Psoas muscle (tissue), 8 donors: Measurements from ENCODE around the gene CPEB1. TPM values are rescaled to one million over a fixed set of nuclear protein-coding genes. Genes with fewer than 3 reads are reported as not detected.

Source experiments
- ATAC-seq, 4 donors: fragments of 200-7000 bp; cut with Tn5 transposase; one replicate each; pipeline ENCODE4 v1.9.1; 2020; ENCODE audit warnings: moderate library complexity in 3 of 4, mild to moderate bottlenecking in 2 of 4
- DNase-seq, 2 donors: peaks; one replicate each; pipeline ENCODE4 v3.0.0-alpha.2; 2020
- H3K27ac ChIP-seq: fragments of 200-600 bp; one replicate; pipeline ENCODE4 v1.8.0; 2022
- H3K27me3 ChIP-seq, 3 donors: fragments of 200-600 bp in 1 of 3; one replicate each; pipeline versions ENCODE4 v1.6.1 to v1.8.0; 2013 to 2022; ENCODE audit warnings: low read length in 2 of 3, mild to moderate bottlenecking in 2 of 3, moderate library complexity in 1 of 3; ENCODE audit not compliant: insufficient read depth in 3 of 3
- H3K36me3 ChIP-seq, 2 donors: fragments of 200-600 bp in 1 of 2; one replicate each; pipeline versions ENCODE4 v1.6.1 to v1.8.0; 2013 to 2022; ENCODE audit warnings: low read depth in 1 of 2, mild to moderate bottlenecking in 1 of 2, moderate library complexity in 1 of 2; ENCODE audit not compliant: insufficient read depth in 1 of 2
- H3K4me1 ChIP-seq: fragments of 200-600 bp; one replicate; pipeline ENCODE4 v1.8.0; 2022
- H3K4me3 ChIP-seq: fragments of 200-600 bp; one replicate; pipeline ENCODE4 v1.8.0; 2022; ENCODE audit warnings: mild to moderate bottlenecking
- H3K9me3 ChIP-seq: fragments of 200-600 bp; one replicate; pipeline ENCODE4 v1.8.0; 2022
- WGBS, 3 donors: extraction: QIAGEN DNeasy Blood & Tissue Kit; methylation state at CpG; one replicate each; pipeline versions ENCODE4 v1.1.6 to v1.1.7; 2013; 5-methylcytosine and 5-hydroxymethylcytosine counted together
- intact Hi-C, 2 donors: fragments of 100-400 bp; cut with DNase I; formaldehyde crosslinking; loops; one replicate each; pipeline versions ENCODE4 v1.11.0 to v1.14.2; 2022
- polyA plus RNA-seq, 3 donors: library from polyadenylated mRNA; stranded (reverse); fragments of 200-250 nt; gene quantifications; one replicate each; pipeline ENCODE4 v1.2.3, GENCODE V29; 2013
- total RNA-seq, 4 donors: library from RNA; stranded (reverse); fragmentation: NEBNext Ultra II Directional in 2 of 4; extraction: Animal tissue kit (Norgen Biotek cat#: 25700) in 2 of 4; gene quantifications; one replicate each; pipeline versions ENCODE4 v1.2.1 to v1.2.4, GENCODE V29; 2021 to 2023
- TF ChIP-seq, protein P1 (sequence below): fragments of 200-600 bp; IDR thresholded peaks from one replicate; pipeline ENCODE4 v1.8.0; 2022; ENCODE audit warnings: antibody characterized with exemption
- donor health status: healthy with polysubstance abuse.
- donor health status: DM: no; HTN: no; CAD: no; lungs with moderate emphysema.
- donor health status: Bipolar disorder and iron deficiency.
- donor health status: healthy.
- donor health status: DM: yes; HTN: yes; CAD: no.
- donor health status: DM: no; HTN: no; CAD: no.
- donor health status: DM: no; HTN: no; CAD: no.
- donor health status: DM: yes; HTN: yes; CAD: no.

The CPEB1 gene
- total and polyA plus RNA-seq, 7 donors: 0.07 to 4.6 (median 1.3) TPM

DNA sequence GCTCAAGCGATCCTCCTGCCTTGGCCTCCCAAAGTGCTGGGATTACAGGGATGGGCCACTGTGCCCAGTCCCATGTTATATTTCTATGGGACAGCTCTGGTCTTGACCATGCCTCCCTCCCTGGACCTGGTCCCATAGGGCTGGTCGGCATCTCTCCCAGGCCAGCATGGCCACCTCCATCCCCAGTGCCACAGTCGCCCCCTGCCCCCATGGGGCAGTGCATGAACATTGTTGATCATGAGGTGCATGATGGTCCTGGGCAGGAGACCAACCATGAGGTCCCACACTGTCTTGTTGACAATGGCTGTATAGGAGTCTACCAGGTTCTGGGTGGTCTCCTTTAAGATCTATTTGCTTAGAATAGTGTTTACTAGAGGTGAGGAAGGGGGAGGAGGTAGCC is 113.4 kb downstream of the CPEB1 start:
- intact Hi-C loops: loop anchor here in 1 of 2 donors (10.0 kb wide), 1 partner anchor 451 kb away; the partner anchor contains the start of gene RAMAC
- TF ChIP-seq, protein P1, sequence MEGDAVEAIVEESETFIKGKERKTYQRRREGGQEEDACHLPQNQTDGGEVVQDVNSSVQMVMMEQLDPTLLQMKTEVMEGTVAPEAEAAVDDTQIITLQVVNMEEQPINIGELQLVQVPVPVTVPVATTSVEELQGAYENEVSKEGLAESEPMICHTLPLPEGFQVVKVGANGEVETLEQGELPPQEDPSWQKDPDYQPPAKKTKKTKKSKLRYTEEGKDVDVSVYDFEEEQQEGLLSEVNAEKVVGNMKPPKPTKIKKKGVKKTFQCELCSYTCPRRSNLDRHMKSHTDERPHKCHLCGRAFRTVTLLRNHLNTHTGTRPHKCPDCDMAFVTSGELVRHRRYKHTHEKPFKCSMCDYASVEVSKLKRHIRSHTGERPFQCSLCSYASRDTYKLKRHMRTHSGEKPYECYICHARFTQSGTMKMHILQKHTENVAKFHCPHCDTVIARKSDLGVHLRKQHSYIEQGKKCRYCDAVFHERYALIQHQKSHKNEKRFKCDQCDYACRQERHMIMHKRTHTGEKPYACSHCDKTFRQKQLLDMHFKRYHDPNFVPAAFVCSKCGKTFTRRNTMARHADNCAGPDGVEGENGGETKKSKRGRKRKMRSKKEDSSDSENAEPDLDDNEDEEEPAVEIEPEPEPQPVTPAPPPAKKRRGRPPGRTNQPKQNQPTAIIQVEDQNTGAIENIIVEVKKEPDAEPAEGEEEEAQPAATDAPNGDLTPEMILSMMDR: no peak

DNA sequence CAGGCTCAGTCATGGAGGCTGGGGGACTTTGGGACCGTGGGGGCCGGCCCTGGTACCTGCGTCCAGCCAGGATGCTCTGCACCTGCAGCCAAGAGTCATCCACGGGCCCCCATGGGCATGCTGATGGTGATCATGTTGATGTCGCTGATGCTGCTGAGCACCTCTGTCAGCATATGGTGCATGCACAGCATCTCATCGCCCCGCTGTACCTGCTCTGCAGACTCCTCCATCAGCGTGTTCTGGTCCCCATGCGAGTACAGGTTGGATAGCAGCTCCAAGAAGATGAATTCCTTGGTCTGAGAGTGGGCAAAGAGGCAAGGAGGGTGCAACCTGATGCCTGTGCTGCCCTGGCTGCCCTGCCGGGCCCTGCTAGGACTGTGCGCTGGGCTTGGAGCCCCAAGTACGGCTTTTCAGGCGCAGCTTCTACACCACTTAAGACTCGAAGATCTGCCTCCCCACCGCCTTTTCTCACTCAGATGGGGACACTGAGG is 114.1 kb downstream of the CPEB1 start:
- intact Hi-C loops: loop anchor here in 1 of 2 donors (10.0 kb wide), 1 partner anchor 452 kb away; the partner anchor contains the start of gene RAMAC
- 89 to 93% (median 91%) methylated on average over 15 of the region's 15 CpGs for WGBS, 3 donors
- no peak overlapping the region for H3K4me3 ChIP-seq
- TF ChIP-seq, protein P1: no peak
- ATAC-seq: no peak
- peaks cover 20 to 57% of the 10 kb centered on the region in 2 donors for H3K36me3 ChIP-seq
- H3K9me3 ChIP-seq: no peaks in the 10 kb centered on the region
- H3K27me3 ChIP-seq: no peaks in the 10 kb centered on the region
- DNase-seq: no peak
- H3K4me1 ChIP-seq: peaks cover 12% of the 10 kb centered on the region
- no peak overlapping the region for H3K27ac ChIP-seq

More for the DNA sequence above, 113.4 kb downstream of the CPEB1 start:
- WGBS, 3 donors: 90 to 95% (median 95%) methylated on average over 3 of the region's 3 CpGs
- Histone ChIP-seq H3K9me3 (no peaks in the 10 kb centered on the region), H3K27me3 (no peaks in the 10 kb centered on the region), H3K27ac (no peak overlapping the region), H3K4me1 (peaks cover 20% of the 10 kb centered on the region), H3K36me3 (peaks cover 20 to 64% of the 10 kb centered on the region in 2 donors), H3K4me3 (no peak overlapping the region)
- ATAC-seq: no peak
- DNase-seq: no peak

DNA sequence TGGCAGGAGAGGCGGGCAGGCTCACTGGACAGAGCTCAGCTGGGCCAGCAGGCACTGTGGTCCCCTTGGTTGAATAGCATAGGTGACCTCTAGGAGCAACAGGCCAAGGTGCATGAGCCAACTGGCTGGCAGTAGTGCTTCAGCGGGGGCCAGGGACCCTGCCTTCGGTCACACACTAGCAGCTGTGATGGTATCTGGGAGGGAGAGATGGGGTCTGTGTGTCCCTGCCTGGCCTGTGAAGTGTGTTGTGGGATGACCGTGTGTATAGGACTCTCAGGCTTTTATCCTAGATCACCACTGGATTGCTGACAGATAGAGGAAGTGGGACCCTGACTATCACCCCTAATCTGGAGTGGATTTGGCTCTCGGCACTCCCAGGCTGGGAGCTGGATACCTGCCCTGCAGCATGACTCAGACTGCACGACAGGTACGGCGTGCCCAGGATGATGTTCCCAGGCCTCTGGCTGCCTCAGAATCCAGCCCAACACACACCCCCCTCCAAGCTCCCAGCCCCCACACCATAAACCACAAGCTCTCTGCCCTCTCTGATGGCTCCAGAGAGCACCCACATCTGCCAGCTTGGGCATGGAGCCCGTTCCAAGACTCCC is 114.7 kb downstream of the CPEB1 start:
- intact Hi-C loops: loop anchor here in 1 of 2 donors (10.0 kb wide), 1 partner anchor 452 kb away; the partner anchor contains the start of gene RAMAC
- Histone ChIP-seq H3K27me3 (no peaks in the 10 kb centered on the region), H3K9me3 (no peaks in the 10 kb centered on the region), H3K4me1 (peaks cover 6% of the 10 kb centered on the region), H3K36me3 (peaks cover 15 to 51% of the 10 kb centered on the region in 2 donors), H3K4me3 (no peak overlapping the region), H3K27ac (no peak overlapping the region)
- DNase-seq (no peak), ATAC-seq (no peak)
- WGBS, 3 donors: 74 to 79% (median 77%) methylated on average over 8 to 9 of the region's 9 CpGs
- TF ChIP-seq, protein P1: no peak

DNA sequence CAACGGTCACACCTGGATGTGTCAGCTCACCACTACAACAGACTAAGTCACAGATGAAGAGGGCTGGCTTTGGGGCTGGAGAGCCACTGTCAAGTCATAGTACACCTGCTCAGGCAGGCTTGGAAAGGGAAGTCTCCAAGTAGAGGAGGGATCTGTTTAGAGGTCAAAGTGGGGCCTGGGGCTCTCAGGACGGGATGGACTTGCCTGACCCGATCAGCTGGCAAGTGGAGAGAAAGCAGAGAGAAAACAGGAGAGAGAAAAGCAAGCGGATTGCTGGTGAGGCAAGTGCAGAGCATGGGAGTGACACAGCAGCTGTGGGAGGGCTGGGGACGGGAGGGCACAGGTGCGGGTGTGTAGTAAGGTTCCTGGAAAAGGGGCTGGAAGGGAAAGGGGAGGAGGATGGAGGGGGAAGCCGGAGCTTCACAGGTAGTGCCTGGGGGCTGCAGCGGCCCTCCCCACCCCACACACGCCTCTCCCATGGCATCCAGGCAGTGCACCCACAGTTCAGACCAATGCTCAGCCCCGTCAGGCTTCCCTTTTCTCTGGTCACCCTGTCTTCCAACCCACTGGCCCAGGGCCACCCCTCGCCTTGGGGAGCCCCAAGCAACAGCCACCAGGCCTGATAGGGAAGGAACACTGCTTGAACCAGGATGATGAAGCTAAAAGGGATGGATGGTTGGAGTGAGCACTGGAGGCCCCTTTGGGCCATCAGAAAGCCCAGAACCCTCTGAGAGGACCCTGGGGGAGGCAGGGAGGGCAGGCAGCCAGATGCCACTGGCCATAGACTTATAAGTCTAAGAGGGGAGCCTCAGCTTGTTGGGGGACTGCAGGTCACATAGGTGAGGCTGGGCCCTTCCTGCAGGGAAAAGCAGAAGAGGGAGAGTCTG is 115.4 kb downstream of the CPEB1 start:
- H3K27me3 ChIP-seq: no peaks in the 10 kb centered on the region
- ATAC-seq (no peak), DNase-seq (no peak)
- intact Hi-C loops: loop anchor here in 1 of 2 donors (10.0 kb wide), 1 partner anchor 453 kb away; the partner anchor contains the start of gene RAMAC
- H3K9me3 ChIP-seq: no peaks in the 10 kb centered on the region
- H3K4me3 ChIP-seq: no peak overlapping the region
- WGBS, 3 donors: 81 to 86% (median 81%) methylated on average over 11 of the region's 11 CpGs
- H3K27ac ChIP-seq: no peak overlapping the region
- no peaks in the 10 kb centered on the region for H3K4me1 ChIP-seq
- TF ChIP-seq, protein P1: no peak
- peaks cover 9 to 44% of the 10 kb centered on the region in 2 donors for H3K36me3 ChIP-seq
